PC-3 (cell line): ENCODE measurements around the gene USP32. TPM values are rescaled to one million over a fixed set of nuclear protein-coding genes. Genes with fewer than 3 reads are reported as not detected.
"Not testable (repeated sequence)": the region's sequence is repeated elsewhere in the genome, so short reads cannot be mapped to it uniquely, and the experiment has no call there.

ENCODE experiments used
- ATAC-seq: fragments of 200-7000 bp; cut with Tn5 transposase; 2 replicates; pipeline ENCODE4 v1.9.1; 2020; ENCODE audit warnings: mild to moderate bottlenecking, moderate library complexity
- BruUV-seq: library from RNA; stranded (reverse); fragments of 400-500 nt; replicated peaks from 2 replicates; lab custom pipeline; 2021; lab: Mats Ljungman, UMichigan
- CTCF ChIA-PET: fragments of 300-600 bp; sonication (Branson Sonifier 250); formaldehyde crosslinking; loops from one replicate; lab custom pipeline; 2022; ENCODE audit warnings: antibody characterized with exemption; lab: Charles Lee
- POLR2A ChIA-PET: fragments of 300-600 bp; sonication (Branson Sonifier 250); formaldehyde crosslinking; loops from one replicate; lab custom pipeline; 2022; ENCODE audit warnings: antibody characterized with exemption; ENCODE audit not compliant: unreplicated experiment; lab: Charles Lee
- DNase-seq: peaks from one replicate; pipeline ENCODE4 v3.0.0-alpha.2; 2015
- H2AFZ ChIP-seq: fragments of 300-600 bp; sonication (generic); 2 replicates; pipeline ENCODE4 v1.6.0; 2016; ENCODE audit warnings: antibody characterized with exemption, low read length
- H3F3A ChIP-seq: fragments of 300-600 bp; sonication (generic); one replicate; pipeline ENCODE4 v1.6.0; 2017; ENCODE audit warnings: antibody characterized with exemption, low read length, control low read depth, mild to moderate bottlenecking; ENCODE audit not compliant: unreplicated experiment
- H3K27ac ChIP-seq: fragments of 300-600 bp; sonication (generic); 2 replicates; pipeline ENCODE4 v1.5.1; 2016; ENCODE audit warnings: mild to moderate bottlenecking, low read length
- H3K27me3 ChIP-seq: fragments of 300-600 bp; sonication (generic); 2 replicates; pipeline ENCODE4 v1.6.1; 2016; ENCODE audit warnings: low read length, mixed read lengths
- H3K36me3 ChIP-seq: fragments of 300-600 bp; sonication (generic); 2 replicates; pipeline ENCODE4 v1.6.1; 2016; ENCODE audit warnings: low read depth, mixed run types, low read length, mixed read lengths
- H3K4me1 ChIP-seq: fragments of 300-600 bp; sonication (generic); 2 replicates; pipeline ENCODE4 v1.5.1; 2016; ENCODE audit warnings: low read length; ENCODE audit not compliant: insufficient read depth
- H3K4me2 ChIP-seq: fragments of 300-600 bp; sonication (generic); 2 replicates; pipeline ENCODE4 v1.6.0; 2016; ENCODE audit warnings: low read length
- H3K4me3 ChIP-seq: fragments of 300-600 bp; sonication (generic); 2 replicates; pipeline ENCODE4 v1.5.1; 2016; ENCODE audit warnings: mild to moderate bottlenecking, low read length, mixed read lengths
- H3K79me2 ChIP-seq: fragments of 300-600 bp; sonication (generic); 2 replicates; pipeline ENCODE4 v1.6.1; 2017; ENCODE audit warnings: low read length, mixed read lengths
- H3K9ac ChIP-seq: fragments of 300-600 bp; sonication (generic); 2 replicates; pipeline ENCODE4 v1.6.0; 2016; ENCODE audit warnings: mild to moderate bottlenecking, low read length
- H3K9me2 ChIP-seq: fragments of 300-600 bp; sonication (generic); replicated peaks from 2 replicates; pipeline ENCODE4 v1.6.1; 2016; ENCODE audit warnings: mixed run types, low read length, mixed read lengths
- H3K9me3 ChIP-seq: fragments of 300-600 bp; sonication (generic); 2 replicates; pipeline ENCODE4 v1.6.1; 2016; ENCODE audit warnings: low read length, mixed read lengths
- H4K20me1 ChIP-seq: fragments of 300-600 bp; sonication (generic); 2 replicates; pipeline ENCODE4 v1.6.1; 2016; ENCODE audit warnings: low read length, mixed read lengths
- EZH2 ChIP-seq: fragments of 300-600 bp; sonication (generic); IDR thresholded peaks from one replicate; pipeline ENCODE4 v1.6.1; 2017; ENCODE audit warnings: antibody characterized with exemption, mild to moderate bottlenecking, low read length; ENCODE audit not compliant: unreplicated experiment
- EZH2phosphoT487 ChIP-seq: fragments of 300-600 bp; sonication (generic); IDR thresholded peaks from 2 replicates; pipeline ENCODE4 v1.6.1; 2018; ENCODE audit warnings: mild to moderate bottlenecking, antibody characterized with exemption, low read length, borderline replicate concordance
- intact Hi-C: fragments of 100-400 bp; cut with micrococcal nuclease; formaldehyde crosslinking; loops from 2 replicates; pipeline ENCODE4 v1.9.0; 2023
- total RNA-seq: library from RNA; depleted of rRNA; stranded (reverse); fragments of >200 nt; gene quantifications from 2 replicates; pipeline ENCODE4 v1.2.3, GENCODE V29; 2014
- TF ChIP-seq, protein P1 (sequence below): fragments of 300-600 bp; sonication (generic); conservative IDR thresholded peaks from 2 replicates; pipeline ENCODE4 v1.5.1; 2017; ENCODE audit warnings: antibody characterized with exemption, low read depth, mild to moderate bottlenecking, low read length

USP32 gene
- total RNA-seq, 1 experiment from 2014 or later = 34.1 TPM

DNA sequence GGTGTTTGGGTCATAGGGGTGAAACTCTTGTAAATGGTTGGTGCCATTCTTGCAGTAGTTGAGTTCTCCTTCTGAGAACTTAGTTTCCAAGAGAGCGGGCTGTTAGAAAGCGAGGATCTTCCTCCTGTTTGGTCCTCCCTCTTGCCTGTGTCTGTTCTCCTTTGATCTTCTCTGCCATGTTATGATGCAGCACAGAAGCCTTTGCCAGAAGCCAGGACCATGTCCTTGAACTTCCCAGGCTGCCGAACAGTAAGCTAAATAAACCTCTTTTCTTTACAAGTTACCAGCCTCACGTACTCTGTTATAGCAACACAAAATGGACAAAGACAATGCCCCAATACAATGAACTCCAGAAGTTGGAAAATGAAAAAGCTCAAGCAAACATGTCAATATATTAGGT lies 201.9 kb downstream of the USP32 start:
- H3K9me2 ChIP-seq, intact Hi-C loops, H3K4me3 ChIP-seq, H3K79me2 ChIP-seq, H3F3A ChIP-seq, H3K27me3 ChIP-seq, POLR2A ChIA-PET, H3K9ac ChIP-seq, H3K27ac ChIP-seq, CTCF ChIA-PET, H2AFZ ChIP-seq, ATAC-seq, H3K4me2 ChIP-seq, DNase-seq, H3K9me3 ChIP-seq, H3K36me3 ChIP-seq, H4K20me1 ChIP-seq, BruUV-seq: not testable (repeated sequence)
- H3K4me1 ChIP-seq = peaks cover 16% of the 10 kb centered on the region

DNA sequence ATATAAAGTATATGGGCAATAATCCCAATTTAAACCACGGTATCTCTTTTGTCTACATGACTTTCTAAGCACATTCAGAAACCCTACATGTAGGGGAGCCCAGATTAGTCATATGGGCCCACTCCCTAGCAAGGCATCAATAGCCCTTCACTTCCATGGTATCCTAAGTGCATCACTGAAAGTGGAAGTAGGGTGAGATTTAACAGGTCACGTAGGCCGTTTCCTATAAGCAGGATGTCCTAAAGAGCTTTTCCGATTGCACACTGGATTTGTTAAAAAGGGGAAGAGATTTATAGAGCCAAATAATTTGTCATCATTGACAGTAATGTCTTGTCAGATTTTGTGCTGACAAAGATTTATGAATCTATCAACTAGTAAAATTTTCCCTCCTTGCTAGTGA lies 203.2 kb downstream of the USP32 start:
- Histone ChIP-seq H3K27me3 (no peaks in the 10 kb centered on the region), H3K9me3 (no peaks in the 10 kb centered on the region), H3F3A (no peaks in the 10 kb centered on the region), H3K27ac (no peak overlapping the region), H3K4me2 (no peak overlapping the region), H2AFZ (no peak overlapping the region), H4K20me1 (no peaks in the 10 kb centered on the region), H3K9ac (no peak overlapping the region), H3K4me3 (no peak overlapping the region), H3K79me2 (no peaks in the 10 kb centered on the region), H3K4me1 (peaks cover 16% of the 10 kb centered on the region), H3K9me2 (no peaks in the 10 kb centered on the region), H3K36me3 (peaks cover 7% of the 10 kb centered on the region; the same call in 1 of the 2 replicates)
- intact Hi-C loops = no loop called here
- ATAC-seq (no peak), DNase-seq (no peak)
- CTCF ChIA-PET = no interaction called here
- BruUV-seq = no TSS peak
- POLR2A ChIA-PET = no interaction called here
- TF ChIP-seq EZH2phosphoT487 (no peak), EZH2 (no peak)
- TF ChIP-seq, protein P1, sequence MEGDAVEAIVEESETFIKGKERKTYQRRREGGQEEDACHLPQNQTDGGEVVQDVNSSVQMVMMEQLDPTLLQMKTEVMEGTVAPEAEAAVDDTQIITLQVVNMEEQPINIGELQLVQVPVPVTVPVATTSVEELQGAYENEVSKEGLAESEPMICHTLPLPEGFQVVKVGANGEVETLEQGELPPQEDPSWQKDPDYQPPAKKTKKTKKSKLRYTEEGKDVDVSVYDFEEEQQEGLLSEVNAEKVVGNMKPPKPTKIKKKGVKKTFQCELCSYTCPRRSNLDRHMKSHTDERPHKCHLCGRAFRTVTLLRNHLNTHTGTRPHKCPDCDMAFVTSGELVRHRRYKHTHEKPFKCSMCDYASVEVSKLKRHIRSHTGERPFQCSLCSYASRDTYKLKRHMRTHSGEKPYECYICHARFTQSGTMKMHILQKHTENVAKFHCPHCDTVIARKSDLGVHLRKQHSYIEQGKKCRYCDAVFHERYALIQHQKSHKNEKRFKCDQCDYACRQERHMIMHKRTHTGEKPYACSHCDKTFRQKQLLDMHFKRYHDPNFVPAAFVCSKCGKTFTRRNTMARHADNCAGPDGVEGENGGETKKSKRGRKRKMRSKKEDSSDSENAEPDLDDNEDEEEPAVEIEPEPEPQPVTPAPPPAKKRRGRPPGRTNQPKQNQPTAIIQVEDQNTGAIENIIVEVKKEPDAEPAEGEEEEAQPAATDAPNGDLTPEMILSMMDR = no peak

DNA sequence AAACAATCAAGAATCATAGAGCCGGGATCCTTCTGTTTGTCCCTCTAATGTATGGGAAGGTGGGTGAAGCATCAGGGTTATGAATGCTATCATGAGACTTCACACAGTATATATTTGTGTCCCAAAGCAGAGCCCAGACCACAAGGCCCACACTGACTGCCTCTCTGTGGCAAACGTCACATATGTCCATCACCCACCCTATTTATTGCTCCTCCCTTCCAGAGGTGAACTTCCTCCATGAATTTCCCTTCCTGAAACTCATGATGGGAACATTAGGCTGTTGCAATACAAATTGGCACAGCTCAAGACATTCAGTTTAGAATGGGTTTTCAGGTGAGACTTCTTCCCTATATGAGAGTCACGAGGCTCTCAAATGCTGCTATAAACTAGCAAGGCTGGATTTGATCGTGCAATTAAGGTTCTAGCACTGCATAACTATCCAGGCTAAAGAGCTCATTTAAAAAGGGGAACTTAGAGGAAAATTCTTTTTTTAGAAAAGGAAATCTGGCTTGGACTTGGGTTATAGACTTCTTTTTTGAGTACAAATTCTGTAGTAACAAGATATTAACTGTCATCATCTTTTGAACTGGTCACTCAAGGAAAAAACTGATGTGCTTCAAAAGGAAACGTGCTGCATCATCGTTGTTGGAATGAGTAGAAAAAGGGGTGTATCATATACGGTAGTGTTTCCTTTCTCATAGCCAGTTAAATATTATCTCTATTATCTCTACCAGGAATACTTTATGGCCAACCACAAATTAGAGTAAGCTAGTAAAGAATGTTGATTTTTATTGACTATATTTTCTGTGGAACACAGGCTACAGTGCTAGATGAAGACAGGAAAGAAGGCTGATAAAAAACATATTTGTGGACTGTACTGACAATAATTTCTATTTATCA lies 204.8 kb downstream of the USP32 start:
- intact Hi-C loops, H3K9me2 ChIP-seq, H3K4me3 ChIP-seq, H3K27me3 ChIP-seq, H4K20me1 ChIP-seq, POLR2A ChIA-PET, H3K79me2 ChIP-seq, BruUV-seq, H3K9me3 ChIP-seq, H3F3A ChIP-seq: not testable (repeated sequence)
- DNase-seq = peak; percentile 72
- peak; percentile 53; the same call in 1 of the 2 replicates for ATAC-seq
- peak overlapping the region; percentile 32; the same call in 1 of the 2 replicates for H2AFZ ChIP-seq
- H3K9ac ChIP-seq = peak overlapping the region; percentile 11; the same call in 1 of the 2 replicates
- peaks cover 16% of the 10 kb centered on the region for H3K4me1 ChIP-seq
- CTCF ChIA-PET = interaction anchor here (0.6 kb wide), 1 partner anchor 417 kb away, joined by 4 read pairs; no protein-coding TSS in a partner anchor
- peaks cover 10% of the 10 kb centered on the region for H3K36me3 ChIP-seq
- peak overlapping the region; percentile 20; the same call in 1 of the 2 replicates for H3K4me2 ChIP-seq
- peak overlapping the region; percentile 62 for H3K27ac ChIP-seq

DNA sequence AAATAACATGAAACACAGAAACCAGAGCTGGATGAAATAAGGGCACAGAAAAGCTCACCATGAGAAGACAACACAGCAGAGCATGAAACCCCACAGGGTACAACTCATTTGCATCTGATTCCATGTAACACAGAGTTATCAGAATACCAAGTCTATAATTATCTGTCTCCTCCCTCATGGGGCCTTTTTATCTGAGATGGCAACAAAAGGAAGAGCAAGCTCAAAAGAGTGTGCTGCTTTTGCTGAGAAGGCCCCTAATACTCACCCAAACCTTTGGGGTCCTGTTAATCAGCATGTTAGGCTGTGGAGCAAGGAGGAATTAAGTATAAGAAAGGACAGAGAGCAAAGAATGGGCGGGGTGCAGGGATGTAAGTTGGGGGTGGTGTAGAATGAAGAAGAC lies 205.6 kb downstream of the USP32 start:
- H3K27me3 ChIP-seq, H3K9me2 ChIP-seq, H3K4me2 ChIP-seq, H3K9ac ChIP-seq, H3F3A ChIP-seq, H2AFZ ChIP-seq, POLR2A ChIA-PET, H3K79me2 ChIP-seq, H4K20me1 ChIP-seq, H3K9me3 ChIP-seq, DNase-seq, ATAC-seq, H3K4me3 ChIP-seq, intact Hi-C loops, CTCF ChIA-PET, BruUV-seq: not testable (repeated sequence)
- Histone ChIP-seq H3K27ac (peak overlapping the region; percentile 62; the same call in 1 of the 2 replicates), H3K36me3 (peaks cover 10% of the 10 kb centered on the region), H3K4me1 (peaks cover 16% of the 10 kb centered on the region)

DNA sequence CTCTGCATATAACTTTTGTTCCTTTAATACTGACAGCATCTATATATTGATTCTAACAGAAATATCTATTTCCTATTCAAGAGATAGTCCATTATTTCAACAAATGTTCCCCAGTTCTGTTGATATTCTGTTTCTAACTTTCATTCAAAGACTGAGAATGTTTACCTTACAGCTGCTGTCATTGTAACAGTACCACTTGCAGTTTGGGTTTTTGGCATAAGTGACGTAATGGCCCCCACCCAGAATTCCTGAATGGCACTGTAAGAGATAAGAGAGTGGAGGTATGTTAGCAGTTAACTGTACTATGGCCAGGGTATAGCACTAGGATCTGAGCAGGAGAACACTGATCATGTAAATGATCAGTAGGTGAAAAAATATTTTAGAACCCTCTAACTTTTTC lies 211.6 kb downstream of the USP32 start:
- H3K27ac ChIP-seq, H3K4me3 ChIP-seq, BruUV-seq, H3K4me1 ChIP-seq, intact Hi-C loops, POLR2A ChIA-PET, H3K4me2 ChIP-seq, H4K20me1 ChIP-seq, ATAC-seq, H3K9me2 ChIP-seq, H3K27me3 ChIP-seq, CTCF ChIA-PET, H3K9me3 ChIP-seq, H3K79me2 ChIP-seq, H3K9ac ChIP-seq, H3K36me3 ChIP-seq, DNase-seq, H2AFZ ChIP-seq, H3F3A ChIP-seq: not testable (repeated sequence)
